ENCODE measurements around the gene SRD5A1. TPM values are rescaled to one million over a fixed set of nuclear protein-coding genes. Genes with fewer than 3 reads are reported as not detected.

The SRD5A1 gene
- total RNA-seq, 1 donor from 2014 or later: 31.3 TPM

DNA sequence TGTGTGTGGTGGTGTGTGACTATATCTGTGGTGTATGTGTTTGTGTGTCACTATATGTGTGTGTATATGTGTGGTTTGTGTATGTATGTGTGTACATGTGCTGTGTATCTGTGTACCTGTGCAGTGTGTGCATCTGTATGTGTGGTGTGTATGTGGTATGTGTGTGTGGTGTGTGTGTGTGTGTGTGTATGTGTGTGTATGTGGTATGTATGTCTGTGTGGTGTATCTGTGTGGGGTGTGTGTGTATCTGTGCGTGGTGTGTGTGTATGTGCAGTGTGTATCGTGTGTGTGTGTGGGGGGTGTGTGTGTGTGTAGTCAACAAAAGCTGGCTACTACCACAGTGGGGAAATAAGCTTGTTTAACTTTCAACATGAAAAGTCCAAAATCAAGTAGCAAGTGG is 48.4 kb downstream of the SRD5A1 start:
- Mint-ChIP-seq H3K4me1 (peaks cover 3% of the 10 kb centered on the region), H3K36me3 (ENCODE audit: low read depth) (peaks cover 4% of the 10 kb centered on the region), H3K9me3 (peaks cover 2% of the 10 kb centered on the region), H3K4me3 (no peak overlapping the region), H3K27me3 (ENCODE audit: low read depth) (peaks cover 64% of the 10 kb centered on the region), H3K27ac (ENCODE audit: unreplicated experiment) (no peak overlapping the region)
- DNase-seq (ENCODE audit: low read depth, low spot score): no peak
- TF ChIP-seq, protein P1, sequence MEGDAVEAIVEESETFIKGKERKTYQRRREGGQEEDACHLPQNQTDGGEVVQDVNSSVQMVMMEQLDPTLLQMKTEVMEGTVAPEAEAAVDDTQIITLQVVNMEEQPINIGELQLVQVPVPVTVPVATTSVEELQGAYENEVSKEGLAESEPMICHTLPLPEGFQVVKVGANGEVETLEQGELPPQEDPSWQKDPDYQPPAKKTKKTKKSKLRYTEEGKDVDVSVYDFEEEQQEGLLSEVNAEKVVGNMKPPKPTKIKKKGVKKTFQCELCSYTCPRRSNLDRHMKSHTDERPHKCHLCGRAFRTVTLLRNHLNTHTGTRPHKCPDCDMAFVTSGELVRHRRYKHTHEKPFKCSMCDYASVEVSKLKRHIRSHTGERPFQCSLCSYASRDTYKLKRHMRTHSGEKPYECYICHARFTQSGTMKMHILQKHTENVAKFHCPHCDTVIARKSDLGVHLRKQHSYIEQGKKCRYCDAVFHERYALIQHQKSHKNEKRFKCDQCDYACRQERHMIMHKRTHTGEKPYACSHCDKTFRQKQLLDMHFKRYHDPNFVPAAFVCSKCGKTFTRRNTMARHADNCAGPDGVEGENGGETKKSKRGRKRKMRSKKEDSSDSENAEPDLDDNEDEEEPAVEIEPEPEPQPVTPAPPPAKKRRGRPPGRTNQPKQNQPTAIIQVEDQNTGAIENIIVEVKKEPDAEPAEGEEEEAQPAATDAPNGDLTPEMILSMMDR (conservative IDR thresholded peaks at IDR 0.05): no peak

DNA sequence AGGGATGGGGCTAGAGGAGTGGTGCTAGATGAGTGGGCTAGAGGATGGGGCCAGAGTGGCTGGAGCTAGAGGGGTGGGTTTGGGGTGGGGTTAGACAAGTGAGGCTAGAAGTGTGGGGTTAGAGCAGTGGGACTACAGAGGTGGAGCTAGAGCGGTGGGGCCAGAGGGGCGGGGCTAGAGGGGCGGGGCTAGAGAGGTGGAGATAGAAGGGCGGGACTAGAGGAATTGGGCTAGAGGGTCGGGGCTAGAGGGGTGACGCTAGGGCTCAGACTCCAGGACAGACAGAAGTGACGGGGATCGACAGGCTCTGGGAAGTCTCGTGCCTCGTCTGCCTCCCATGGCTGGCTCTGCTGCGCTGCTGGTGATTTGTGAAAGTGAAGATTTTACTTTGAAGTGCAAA is 49.0 kb downstream of the SRD5A1 start:
- TF ChIP-seq, protein P1 (conservative IDR thresholded peaks at IDR 0.05): no peak
- no peaks in the 10 kb centered on the region for H3K9me3 Mint-ChIP-seq
- DNase-seq (ENCODE audit: low read depth, low spot score): no peak
- H3K4me1 Mint-ChIP-seq: peaks cover 7% of the 10 kb centered on the region
- no peak overlapping the region for H3K4me3 Mint-ChIP-seq
- H3K27me3 Mint-ChIP-seq (ENCODE audit: low read depth): peaks cover 69% of the 10 kb centered on the region
- no peak overlapping the region for H3K27ac Mint-ChIP-seq (ENCODE audit: unreplicated experiment)
- no peaks in the 10 kb centered on the region for H3K36me3 Mint-ChIP-seq (ENCODE audit: low read depth)

DNA sequence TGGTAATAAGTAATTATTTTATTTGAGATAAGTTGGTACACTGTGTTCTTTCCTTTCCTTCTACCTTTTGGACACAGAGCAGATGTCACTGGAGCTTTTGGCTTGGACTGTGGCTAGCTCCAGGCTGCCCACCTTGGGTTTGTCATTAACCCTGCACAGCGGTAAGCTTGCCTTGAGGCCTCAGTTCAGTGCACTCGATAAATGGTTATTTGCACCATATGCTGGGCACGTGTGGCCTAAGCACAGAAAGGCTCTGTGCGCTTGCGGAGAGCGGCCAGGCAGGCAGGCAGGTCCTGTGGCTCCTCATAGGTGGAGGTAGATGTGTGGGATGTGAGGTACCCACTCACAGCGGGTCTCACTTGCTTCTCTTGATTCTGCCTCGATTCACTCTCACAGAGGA is 50.0 kb downstream of the SRD5A1 start:
- H3K4me1 Mint-ChIP-seq: peaks cover 11% of the 10 kb centered on the region
- H3K9me3 Mint-ChIP-seq: no peaks in the 10 kb centered on the region
- no peak overlapping the region for H3K27ac Mint-ChIP-seq (ENCODE audit: unreplicated experiment)
- H3K36me3 Mint-ChIP-seq (ENCODE audit: low read depth): no peaks in the 10 kb centered on the region
- peaks cover 77% of the 10 kb centered on the region for H3K27me3 Mint-ChIP-seq (ENCODE audit: low read depth)
- TF ChIP-seq, protein P1 (conservative IDR thresholded peaks at IDR 0.05): no peak
- no peak overlapping the region for H3K4me3 Mint-ChIP-seq
- DNase-seq (ENCODE audit: low read depth, low spot score): no peak

DNA sequence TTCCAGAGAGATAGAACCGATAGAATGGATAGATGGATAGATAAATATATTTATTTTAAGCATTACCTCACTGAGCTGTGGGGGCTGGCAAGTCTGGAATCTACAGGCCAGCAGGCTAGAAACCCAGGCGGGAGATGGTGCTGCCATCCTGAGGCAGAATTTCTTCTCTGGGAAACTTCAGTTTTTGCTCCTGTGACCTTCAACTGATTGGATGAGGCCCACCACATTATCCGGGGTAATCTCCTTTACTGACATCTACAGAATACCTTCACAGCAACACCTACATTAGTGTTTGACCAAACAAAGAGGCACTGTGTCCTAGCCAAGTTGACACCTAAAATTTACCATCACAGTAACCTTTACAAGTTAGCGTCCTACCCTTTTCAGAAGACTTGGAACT is 50.8 kb downstream of the SRD5A1 start:
- H3K4me3 Mint-ChIP-seq: no peak overlapping the region
- no peak overlapping the region for H3K27ac Mint-ChIP-seq (ENCODE audit: unreplicated experiment)
- no peak for DNase-seq (ENCODE audit: low read depth, low spot score)
- TF ChIP-seq, protein P1 (conservative IDR thresholded peaks at IDR 0.05): no peak
- no peaks in the 10 kb centered on the region for H3K9me3 Mint-ChIP-seq
- H3K36me3 Mint-ChIP-seq (ENCODE audit: low read depth): no peaks in the 10 kb centered on the region
- peaks cover 11% of the 10 kb centered on the region for H3K4me1 Mint-ChIP-seq
- H3K27me3 Mint-ChIP-seq (ENCODE audit: low read depth): peaks cover 74% of the 10 kb centered on the region

DNA sequence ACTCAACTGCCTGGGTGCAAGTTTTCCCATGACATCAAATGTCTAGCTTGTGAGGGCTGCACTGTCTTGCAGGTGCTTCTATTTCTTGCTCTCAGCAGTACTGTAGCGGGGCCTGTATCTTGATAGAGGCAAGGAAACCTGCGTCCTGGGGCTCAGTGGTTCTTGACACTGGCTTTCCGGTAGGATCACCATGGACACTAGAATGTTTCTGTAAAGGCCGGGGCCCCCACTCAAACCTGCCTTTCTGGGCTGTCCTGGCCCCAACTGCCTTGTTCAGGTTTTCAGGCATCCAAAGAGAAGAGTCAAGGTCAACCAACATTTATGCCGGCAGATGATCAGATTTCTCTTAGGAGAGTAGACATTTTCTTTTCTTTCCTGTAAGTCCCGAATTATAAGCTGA is 53.3 kb downstream of the SRD5A1 start:
- H3K4me3 Mint-ChIP-seq: no peak overlapping the region
- peaks cover 71% of the 10 kb centered on the region for H3K27me3 Mint-ChIP-seq (ENCODE audit: low read depth)
- DNase-seq (ENCODE audit: low read depth, low spot score): no peak
- TF ChIP-seq, protein P1 (conservative IDR thresholded peaks at IDR 0.05): no peak
- H3K4me1 Mint-ChIP-seq: peaks cover 11% of the 10 kb centered on the region
- no peaks in the 10 kb centered on the region for H3K36me3 Mint-ChIP-seq (ENCODE audit: low read depth)
- H3K9me3 Mint-ChIP-seq: no peaks in the 10 kb centered on the region
- no peak overlapping the region for H3K27ac Mint-ChIP-seq (ENCODE audit: unreplicated experiment)
